UCSD-AML1 (cell line): ENCODE measurements around the gene KLHL7.
"Not testable (repeated sequence)": the region's sequence is repeated elsewhere in the genome, so short reads cannot be mapped to it uniquely, and the experiment has no call there.

ENCODE experiments used
- DNase-seq: peaks from one replicate; lab custom pipeline; 2025; ENCODE audit not compliant: unreplicated experiment; lab: John Stamatoyannopoulos, UW

KLHL7 gene

DNA sequence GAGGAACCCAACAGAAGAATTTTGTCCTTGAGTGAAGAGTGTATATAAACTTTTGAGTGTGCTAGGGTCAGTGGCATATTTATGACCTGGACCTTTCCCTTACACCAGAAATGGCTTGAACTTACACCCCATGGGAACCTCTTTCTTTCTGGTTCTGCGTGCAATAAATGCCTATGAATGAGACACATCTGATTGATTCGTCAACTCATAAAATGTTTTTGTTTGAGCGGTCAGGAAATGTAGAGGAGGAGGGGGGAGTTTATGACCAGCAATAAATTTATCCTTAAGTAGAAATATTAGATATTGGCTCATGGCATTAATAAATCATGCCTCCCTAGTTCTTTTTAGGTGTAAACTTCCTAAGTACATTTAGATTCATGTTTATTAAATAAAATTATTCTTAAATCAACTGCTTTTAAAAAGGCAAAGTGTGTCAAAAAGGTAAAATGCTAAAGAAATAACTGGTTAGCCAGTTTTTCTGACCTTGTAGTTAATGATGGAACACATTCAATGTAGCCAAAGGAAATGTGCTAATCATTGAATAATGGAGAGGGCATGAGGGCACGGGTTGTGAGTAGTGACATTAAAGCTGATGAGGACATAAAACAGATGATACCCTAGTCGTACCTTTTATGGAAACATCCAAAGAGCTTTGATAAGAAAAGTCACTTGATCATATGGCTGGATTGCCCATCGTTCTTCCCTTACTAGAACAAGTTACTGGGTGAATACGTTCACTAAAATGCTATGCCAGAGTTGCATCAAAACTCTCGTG lies 62.7 kb downstream of the KLHL7 start:
- DNase-seq: no peak

DNA sequence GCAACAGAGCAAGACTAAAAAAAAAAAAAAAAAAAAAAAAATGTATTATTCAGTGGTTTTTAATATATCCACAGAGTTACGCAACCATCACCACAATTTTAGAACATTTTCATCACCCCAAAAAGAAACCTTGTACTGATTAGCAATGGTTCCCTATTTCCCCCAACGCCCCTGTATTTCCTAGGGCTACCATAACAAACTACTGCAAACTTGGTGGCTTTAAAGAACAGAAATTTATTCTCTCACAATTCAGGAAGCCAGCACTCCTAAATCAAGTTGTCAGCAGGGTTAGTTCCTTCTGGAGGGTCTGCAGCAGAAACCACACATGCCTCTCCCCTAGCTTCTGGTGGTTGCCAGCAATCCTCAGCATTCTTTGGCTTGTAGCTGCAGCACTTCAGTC lies 70.4 kb downstream of the KLHL7 start:
- DNase-seq: no peak

DNA sequence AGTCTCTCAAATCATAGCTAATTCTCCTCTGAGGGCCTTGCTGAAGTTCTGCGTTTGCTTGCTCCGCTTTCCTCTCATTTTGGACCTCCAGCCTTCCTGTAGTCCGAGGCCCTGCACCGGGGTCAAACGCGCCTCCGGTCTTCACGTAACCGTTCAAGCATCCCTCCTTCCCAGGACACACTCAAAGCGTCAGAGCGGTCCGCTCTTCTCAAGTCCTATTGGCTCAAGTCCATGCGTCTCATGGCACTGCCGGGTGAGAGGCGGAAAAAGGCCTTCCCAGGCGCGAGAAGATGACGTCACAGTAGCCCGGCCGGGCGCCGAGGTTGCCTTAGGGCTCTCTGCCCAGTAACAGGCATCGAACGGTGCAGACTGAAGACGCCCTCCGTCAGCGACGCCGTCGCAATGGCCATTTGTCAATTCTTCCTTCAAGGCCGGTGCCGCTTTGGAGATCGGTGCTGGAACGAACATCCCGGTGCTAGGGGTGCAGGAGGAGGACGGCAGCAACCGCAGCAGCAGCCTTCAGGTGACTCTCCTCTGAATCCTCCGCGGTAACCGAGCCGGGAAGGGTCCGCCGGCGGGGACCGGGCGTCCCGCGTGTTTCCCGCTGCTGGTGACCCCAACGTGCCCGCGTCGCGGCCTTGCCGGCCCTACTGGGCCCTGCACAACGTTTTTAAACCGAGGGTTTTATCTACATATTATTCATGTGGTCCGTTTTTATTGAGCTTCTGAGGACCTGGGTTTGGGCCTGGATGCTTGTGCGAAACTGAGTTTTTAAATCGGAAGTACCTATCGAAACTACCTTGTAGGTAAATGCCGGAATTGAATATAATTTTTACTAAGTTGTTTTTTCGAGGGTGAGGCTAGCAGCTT lies 76.3 kb downstream of the KLHL7 start, which contains the start of gene NUP42:
Gene NUP42 (plus strand): TSS at position 365 of the 870 bp plus-strand sequence. CDS start 38 bp downstream, at position 403.
- DNase-seq: peak; percentile 92

DNA sequence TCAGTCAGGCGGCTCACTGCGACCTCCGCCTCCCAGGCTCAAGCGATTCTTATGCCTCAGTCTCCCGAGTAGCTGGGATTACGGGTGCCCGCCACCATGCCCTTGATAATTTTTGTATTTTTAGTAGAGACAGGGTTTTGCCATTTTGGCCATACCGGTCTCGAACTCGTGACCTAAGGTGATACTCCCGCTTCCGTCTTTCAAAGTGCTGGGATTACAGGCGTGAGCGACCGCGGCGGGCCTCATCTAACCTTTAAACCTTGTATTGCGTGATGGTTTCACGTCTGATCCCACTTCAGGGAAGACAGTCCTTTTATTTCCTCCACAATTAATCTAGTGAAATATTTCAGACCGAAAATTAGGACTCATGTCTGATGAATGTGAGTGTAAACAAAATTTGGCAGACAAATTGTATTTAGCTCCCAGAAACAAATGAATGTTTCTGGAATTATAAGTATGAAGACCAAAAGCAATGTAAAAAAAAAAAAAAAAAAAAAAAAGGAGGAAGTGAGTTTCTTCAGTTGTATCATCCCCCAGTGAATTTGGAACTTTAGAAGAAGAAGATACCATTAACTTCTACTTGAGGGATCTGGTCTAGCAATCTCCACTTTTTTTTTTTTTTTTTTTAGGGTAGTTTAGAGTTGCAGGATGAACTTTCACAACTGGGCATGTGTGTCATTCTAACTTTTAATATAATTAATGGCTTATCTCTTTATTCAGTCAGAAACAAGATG lies 77.9 kb downstream of the KLHL7 start:
- DNase-seq: no peak

DNA sequence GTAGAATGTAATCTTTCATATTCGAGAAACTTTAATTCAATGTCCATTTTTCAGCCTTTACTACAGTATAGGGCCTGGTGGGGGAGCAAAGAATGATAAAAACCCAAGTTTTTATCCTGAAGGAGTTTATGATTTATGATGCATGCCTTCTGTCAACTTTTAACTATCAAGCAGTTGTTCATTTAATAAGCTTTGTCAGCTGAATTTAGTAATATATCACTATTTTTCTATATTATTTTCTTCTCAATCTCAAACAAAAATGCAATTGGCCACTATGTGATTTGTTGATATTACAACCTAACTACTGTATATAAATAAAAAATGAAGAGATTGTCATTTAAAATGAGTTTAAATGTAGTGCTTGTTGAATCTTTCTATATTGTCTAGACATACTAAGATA lies 78.7 kb downstream of the KLHL7 start:
- no peak for DNase-seq

DNA sequence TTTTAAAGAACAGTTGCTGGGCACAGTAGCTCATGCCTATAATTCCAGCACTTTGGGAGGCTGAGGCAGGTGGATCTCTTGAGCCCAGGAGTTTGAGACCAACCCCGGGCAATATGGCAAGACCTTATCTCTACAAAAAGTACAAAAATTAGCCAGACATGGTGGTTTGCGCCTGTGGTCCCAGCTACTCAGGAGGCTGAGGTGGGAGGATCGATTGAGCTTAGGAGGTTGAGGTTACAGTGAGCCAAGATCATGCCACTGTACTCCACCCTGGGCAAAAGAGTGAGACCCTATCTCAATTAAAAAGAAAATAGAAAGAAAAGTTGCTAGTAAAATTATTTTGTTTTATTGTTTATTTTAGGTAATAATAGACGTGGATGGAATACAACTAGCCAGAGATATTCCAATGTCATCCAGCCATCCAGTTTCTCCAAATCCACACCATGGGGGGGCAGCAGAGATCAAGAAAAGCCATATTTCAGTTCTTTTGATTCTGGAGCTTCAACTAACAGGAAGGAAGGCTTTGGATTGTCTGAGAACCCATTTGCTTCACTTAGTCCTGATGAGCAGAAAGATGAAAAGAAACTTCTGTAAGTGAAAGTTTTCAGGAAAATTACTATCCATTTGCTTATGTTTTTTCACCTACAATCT lies 79.2 kb downstream of the KLHL7 start:
- no peak for DNase-seq

DNA sequence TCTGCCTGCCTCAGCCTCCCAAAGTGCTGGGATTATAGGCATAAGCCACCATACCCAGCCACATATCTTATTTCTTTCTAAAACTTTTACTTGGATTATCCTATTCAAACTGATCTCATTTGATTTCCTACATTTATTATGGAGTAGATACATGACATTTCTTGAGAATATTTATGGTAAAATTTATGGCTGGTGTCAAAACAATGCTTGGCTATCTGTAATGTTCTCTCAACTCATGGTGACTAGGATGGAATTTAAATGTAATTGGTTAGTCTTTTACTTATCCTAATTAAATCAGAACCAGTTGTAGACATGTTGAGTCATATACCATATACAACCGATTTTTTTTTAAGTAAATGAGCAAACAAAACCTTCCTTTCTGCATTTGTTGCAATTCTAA lies 80.4 kb downstream of the KLHL7 start:
- no peak for DNase-seq

DNA sequence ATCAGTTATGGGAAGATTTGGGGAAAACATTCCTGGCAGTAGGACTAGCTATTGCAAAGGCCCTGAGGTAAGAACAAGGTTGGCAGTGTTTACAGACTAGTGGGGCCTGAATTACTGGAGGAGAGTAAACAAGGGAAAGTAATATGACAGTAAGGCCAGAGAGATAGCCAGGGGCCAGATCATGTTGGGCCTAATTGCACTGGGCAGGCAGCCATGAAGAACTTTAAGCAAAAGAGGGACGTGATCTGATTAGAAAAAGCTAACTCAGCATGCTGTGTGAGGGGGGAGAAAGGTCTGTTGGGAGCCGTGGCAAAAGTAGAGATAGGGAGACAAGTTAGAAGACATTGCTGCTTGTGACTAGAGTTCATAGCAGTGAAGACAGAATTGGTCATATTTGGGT lies 85.4 kb downstream of the KLHL7 start:
- no peak for DNase-seq

DNA sequence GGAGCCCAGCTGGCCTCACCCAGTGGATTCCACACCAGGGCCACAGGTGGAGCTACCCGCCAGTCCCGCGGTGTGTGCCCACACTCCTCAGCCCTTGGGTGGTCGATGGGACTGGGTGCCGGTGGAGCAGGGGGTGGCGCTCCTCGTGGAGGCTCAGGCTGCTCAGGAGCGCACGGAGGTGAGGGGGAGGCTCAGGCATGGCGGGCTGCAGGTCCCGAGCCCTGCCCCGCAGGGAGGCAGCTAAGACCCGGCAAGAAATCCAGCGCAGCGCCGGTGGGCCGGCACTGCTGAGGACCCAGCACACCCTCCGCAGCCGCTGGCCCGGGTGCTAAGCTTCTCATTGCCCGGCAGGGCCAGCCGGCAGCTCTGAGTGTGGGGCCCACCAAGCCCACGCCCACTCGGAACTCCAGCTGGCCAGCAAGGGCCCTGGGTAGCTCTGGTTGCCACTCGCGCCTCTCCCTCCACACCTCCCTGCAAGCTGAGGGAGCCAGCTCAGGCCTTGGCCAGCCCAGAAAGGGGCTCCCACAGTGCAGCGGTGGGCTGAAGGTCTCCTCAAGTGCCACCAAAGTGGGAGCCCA lies 88.2 kb downstream of the KLHL7 start:
- not testable (repeated sequence) for DNase-seq

DNA sequence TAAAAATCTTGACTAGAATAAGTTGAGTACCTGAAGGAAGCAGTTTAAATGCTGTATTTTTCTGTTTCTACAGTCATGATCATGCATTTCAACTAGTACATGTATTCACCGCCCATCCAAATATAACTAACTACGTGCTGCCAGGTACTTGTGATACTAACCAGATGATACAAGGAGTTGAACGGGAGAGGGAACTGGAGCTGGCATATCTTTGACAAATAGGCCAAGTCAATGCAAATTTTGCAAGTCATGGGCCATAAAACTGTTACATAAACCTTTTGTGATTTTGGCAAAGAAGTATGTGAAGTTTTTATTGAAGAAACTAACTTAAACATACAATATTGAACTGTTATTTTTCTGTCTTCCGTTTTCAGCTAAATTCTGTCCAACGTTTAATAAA lies 90.7 kb downstream of the KLHL7 start:
- no peak for DNase-seq

DNA sequence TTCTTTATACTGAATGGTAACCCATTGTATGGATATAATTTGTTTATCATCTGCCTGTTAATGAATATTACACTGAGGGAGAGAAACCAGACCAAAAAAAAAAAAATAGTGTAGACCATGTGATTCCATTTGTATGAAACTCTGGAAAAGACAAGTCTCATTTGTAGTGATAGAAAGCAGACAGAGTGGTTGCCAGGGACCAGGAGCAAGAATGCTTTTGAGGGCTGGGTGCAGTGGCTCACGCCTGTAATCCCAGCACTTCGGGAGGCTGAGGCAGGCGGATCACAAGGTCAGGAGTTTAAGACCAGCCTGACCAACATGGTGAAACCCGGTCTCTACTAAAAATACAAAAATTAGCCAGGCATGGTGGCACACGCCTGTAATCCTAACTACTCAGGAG lies 92.2 kb downstream of the KLHL7 start:
- not testable (repeated sequence) for DNase-seq

DNA sequence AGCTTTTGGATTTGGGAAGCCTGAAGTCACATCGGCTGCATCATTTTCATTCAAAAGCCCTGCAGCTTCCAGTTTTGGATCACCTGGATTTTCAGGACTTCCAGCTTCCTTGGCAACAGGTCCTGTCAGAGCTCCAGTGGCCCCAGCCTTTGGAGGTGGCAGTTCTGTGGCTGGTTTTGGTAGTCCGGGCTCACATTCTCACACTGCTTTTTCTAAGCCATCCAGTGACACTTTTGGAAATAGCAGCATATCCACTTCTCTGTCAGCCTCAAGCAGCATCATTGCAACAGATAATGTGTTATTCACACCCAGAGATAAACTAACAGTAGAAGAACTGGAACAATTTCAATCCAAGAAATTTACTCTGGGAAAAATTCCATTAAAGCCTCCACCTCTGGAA lies 94.7 kb downstream of the KLHL7 start:
- no peak for DNase-seq

DNA sequence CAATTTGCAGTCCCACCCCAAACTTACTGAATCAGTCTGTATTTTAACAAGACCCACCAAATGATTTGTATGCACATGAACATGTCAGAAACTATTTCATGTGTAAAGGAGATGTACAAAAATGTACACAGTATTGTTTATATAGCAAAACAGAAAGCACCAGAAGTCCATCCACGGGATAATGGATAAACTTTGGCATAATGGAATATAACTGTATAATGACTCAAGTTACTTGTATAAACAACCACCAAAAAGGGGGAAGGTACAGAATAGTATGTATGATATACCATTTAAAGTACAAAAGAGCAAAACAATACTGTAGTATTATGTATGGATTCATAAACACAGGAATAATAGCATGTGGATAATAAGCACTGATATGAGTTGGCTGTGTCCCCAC lies 98.7 kb downstream of the KLHL7 start:
- no peak for DNase-seq

DNA sequence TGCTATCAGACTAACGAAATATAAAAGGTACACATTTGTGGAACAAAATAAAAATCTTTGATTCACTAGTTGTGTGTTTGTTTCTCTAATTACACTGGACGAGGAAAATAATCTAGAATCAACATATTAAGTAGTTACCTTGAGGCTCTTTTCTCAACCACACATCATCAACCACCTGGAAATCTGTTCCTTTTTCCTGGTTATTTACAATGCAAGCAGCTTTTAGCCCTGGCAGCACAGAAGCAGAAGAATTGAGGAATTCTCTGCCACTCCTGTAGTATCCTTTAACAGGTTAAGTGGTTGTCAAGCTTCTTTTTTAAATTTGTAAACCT lies 100.0 kb downstream of the KLHL7 start:
- DNase-seq: no peak

DNA sequence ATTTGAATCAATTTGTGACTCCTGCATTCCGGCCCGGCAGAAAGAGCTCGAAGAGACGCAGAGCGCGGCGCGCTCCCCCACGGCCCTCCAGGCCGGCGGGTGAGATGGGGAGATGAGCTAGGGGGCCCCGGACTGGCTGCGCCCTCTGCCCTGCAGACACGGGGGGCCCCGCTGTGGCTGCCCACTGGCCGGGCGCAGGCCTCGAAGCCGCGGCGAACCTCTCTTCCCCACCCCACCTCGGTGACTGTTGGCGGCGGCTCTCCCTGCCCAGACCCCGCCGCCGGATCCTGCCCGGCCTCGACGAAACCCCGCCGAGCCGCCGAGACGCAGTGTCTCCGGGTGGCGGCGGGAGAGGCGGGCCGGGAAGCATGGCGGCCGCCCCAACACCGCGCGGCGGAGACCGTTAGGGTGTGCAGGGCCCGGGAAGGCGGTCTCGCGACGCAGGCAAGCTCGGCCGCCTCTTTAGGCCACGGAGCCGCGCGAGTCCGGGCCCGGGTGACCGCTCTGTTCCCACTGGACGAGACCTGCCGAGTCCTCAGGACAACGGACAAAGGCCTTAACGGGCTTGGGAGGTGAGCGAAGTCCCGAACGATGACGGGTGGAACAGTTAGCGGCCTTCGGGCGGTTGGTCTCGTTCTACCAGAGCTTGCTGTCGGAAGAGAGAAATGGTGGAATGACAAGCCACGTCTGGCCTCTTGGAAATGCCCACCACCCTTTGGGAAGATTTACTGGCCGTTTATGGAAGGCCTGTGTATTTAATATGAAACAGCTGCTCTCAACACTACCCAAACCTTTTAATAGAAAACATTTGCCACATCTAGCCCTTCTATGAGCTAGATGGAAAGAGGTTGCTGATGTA lies 100.6 kb downstream of the KLHL7 start:
- DNase-seq: no peak

DNA sequence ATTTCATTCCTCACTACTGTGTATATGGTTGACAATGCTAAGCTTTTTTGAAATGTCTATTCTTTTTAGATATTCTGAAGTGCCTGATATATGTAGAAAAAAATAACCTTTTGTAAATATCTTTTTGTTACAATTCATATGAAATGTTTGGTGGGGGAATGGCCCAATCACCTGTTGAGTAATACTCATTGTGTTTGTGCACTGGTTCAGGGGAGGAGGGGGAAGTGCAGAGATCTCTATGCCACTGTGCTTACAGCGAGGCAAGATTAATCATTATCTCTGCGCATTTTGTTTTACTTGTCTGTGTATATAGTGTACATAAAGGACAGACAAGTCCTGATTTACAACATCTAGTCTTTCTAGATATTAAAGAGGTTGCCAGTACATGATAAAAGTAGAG lies 101.4 kb downstream of the KLHL7 start:
- no peak for DNase-seq

DNA sequence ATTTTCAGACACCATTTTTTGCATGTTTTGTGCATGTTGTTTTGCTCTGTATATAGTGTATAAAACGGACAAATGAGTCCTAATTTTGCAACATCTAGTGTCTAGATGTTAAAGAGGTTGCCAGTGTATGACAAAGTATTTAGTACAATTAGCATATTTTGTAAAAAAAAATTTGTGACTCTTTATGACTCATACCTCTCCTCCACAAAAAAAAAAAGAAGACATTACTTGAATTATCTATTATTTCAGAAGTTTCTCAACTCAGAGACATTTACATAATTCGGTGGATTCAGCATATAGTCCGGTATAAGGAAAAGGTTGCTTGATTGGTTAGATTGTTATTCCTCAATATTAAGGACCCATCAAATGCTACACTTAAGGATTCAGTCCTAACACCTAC lies 102.3 kb downstream of the KLHL7 start:
- DNase-seq: no peak

DNA sequence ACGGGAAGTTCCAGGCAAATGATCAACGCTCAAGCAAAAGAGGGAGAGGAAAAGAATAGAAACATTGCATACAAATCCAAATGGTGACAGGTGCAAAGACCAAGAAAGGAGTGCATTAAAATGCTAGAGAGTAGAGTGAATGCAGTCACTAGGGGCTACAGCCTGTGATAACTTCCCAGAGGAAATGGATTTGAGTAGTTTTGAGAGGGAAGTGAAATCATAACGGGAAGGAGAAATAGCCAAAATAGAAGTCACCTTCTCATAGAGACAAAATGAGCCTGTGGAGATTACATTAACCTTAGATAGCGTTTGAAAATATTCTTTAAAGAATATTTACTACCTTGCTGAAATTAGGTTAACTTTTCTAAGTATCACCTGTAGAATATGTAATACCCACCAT lies 102.7 kb downstream of the KLHL7 start:
- DNase-seq: no peak

DNA sequence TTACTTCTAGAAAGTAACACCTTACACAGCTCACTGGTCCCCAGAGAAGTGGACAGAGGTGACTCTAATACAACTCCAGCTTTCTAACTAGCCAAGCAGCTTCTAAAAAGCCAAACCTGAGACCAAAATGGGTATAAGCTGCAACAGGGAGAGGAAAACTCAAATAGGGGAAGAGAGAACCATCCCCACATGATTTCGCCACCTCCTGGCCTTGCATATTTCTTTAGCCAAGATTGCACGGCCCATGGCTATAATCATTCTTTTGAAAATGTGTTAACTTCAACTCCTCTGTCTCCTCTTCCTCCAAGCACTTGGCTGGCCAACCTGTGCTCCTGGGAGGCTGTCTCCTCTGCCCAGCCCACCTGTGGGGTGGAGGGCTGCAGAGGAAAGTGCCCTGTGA lies 104.9 kb downstream of the KLHL7 start:
- no peak for DNase-seq

DNA sequence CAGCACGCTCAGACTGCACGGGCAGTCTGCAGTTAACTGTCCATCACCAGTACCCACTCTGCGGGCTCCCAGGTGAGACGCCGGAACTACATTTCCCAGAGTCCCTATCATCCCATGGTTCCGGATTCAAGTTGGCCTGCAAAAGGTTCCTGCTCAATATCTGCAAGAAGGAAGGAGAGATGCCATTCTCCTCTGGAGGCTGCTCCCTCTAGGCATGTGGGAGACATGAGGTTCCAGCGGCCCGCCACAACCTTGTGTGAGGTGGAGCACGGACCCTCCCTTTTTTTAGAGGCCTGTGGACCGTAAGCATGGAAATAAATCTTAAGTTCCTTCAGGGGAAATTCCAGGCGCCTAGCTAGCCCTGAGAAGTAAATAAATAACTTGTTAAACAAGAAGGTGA lies 106.0 kb downstream of the KLHL7 start:
- DNase-seq: no peak
